DND-41 (cell line): ENCODE data around the gene KRT36.

ENCODE experiments used
- EZH2 ChIP-seq: IDR thresholded peaks from 3 replicates; pipeline ENCODE4 v1.6.1; 2012; ENCODE audit warnings: borderline replicate concordance, low read depth, mild to moderate bottlenecking, moderate library complexity, low read length, inconsistent platforms; ENCODE audit not compliant: severe bottlenecking
- TF ChIP-seq, protein P1 (sequence below): IDR thresholded peaks from 2 replicates; pipeline ENCODE4 v1.5.1; 2012; ENCODE audit warnings: borderline replicate concordance, low read length, moderate library complexity, mild to moderate bottlenecking; ENCODE audit not compliant: poor library complexity, severe bottlenecking; ENCODE audit errors: extremely low read depth

DNA sequence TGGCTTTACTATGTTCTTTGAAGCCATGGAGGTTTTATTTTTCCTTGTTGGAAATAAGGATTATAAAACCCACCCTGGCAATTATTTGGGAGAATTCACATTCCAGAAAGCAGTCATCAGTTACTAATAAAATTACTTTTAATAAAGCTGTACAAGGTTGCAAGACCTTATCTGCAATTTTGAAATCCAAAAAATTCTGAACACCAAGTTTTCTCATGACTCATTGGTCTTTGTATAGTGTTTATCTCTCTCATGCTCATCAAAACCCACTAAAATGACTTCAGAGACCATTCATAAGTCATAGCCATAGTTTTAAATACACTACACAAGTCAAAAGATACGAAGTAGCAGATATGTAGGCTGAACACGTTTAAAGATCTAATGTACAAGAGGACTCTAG, 42.9 kb downstream of the KRT36 start:
- TF ChIP-seq, protein P1, sequence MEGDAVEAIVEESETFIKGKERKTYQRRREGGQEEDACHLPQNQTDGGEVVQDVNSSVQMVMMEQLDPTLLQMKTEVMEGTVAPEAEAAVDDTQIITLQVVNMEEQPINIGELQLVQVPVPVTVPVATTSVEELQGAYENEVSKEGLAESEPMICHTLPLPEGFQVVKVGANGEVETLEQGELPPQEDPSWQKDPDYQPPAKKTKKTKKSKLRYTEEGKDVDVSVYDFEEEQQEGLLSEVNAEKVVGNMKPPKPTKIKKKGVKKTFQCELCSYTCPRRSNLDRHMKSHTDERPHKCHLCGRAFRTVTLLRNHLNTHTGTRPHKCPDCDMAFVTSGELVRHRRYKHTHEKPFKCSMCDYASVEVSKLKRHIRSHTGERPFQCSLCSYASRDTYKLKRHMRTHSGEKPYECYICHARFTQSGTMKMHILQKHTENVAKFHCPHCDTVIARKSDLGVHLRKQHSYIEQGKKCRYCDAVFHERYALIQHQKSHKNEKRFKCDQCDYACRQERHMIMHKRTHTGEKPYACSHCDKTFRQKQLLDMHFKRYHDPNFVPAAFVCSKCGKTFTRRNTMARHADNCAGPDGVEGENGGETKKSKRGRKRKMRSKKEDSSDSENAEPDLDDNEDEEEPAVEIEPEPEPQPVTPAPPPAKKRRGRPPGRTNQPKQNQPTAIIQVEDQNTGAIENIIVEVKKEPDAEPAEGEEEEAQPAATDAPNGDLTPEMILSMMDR = no peak
- TF ChIP-seq EZH2 = no peak
